ENCODE measurements around the gene LAD1. TPM values are rescaled to one million over a fixed set of nuclear protein-coding genes. Genes with fewer than 3 reads are reported as not detected.
A peak's percentile ranks its signal among the peaks of the same experiment; 100 is the strongest.

LAD1 gene
- total RNA-seq, 1 donor from 2014 or later, result 91.8 TPM

DNA sequence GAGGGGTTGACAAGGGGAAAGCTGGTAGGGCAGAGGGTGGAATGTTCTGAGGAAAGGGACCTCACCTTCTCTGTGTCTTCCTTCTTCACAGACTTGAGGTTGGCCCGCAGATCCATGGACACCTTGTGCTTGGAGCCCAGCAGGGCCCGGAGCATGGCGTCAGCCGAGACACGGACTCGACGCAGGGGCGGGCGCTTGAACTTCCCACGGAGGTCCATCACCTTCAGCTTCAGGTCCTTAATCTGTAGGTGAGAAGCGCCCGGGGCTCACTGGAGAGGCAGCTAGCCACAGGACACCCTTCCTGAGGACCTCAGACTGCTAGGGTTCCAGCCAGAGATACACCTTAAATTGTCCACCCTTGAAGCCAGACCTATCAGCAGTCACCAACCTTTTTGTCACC is 12.2 kb upstream of the LAD1 start:
- TF ChIP-seq POLR2AphosphoS5 (IDR thresholded peaks at IDR 0.05; ENCODE audit: insufficient read depth in 1 of 2, low read depth in 1 of 2), result no peak
- no peak for TF ChIP-seq POLR2A (IDR thresholded peaks at IDR 0.05)
- TF ChIP-seq, protein P1, sequence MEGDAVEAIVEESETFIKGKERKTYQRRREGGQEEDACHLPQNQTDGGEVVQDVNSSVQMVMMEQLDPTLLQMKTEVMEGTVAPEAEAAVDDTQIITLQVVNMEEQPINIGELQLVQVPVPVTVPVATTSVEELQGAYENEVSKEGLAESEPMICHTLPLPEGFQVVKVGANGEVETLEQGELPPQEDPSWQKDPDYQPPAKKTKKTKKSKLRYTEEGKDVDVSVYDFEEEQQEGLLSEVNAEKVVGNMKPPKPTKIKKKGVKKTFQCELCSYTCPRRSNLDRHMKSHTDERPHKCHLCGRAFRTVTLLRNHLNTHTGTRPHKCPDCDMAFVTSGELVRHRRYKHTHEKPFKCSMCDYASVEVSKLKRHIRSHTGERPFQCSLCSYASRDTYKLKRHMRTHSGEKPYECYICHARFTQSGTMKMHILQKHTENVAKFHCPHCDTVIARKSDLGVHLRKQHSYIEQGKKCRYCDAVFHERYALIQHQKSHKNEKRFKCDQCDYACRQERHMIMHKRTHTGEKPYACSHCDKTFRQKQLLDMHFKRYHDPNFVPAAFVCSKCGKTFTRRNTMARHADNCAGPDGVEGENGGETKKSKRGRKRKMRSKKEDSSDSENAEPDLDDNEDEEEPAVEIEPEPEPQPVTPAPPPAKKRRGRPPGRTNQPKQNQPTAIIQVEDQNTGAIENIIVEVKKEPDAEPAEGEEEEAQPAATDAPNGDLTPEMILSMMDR (IDR thresholded peaks at IDR 0.05), result no peak
- Histone ChIP-seq H3K36me3 (no peaks in the 10 kb centered on the region), H3K27me3 (no peaks in the 10 kb centered on the region), H3K27ac (no peak overlapping the region), H3K4me3 (no peak overlapping the region), H3K4me1 (peaks cover 10% of the 10 kb centered on the region), H3K9me3 (no peaks in the 10 kb centered on the region)
- intact Hi-C loops (cut with DNase I), result no loop called here
- DNase-seq (ENCODE audit: extremely low spot score in 2 of 2), result no peak

DNA sequence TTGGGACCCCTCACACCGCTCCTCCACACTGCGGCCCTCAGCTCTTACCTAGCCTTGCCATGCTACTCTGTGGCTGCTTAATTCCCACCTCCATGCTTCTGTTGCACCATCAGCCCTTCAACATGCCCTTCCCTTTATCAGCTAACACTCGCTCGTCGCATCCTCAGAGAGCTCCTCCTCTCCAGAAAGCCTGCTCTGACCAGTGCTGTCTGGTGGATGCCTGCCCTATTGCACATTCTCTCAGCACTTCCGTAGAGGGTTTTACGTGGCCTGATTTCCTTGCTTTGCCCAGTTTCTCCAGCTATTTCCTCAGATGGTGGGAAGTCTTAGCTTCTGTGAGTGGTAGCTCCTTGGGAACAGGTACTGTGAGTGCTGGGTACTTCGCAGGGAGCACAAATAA is 10.3 kb upstream of the LAD1 start:
- no peaks in the 10 kb centered on the region for H3K27me3 ChIP-seq
- intact Hi-C loops (cut with DNase I), result no loop called here
- peaks cover 12% of the 10 kb centered on the region for H3K4me1 ChIP-seq
- TF ChIP-seq POLR2AphosphoS5 (IDR thresholded peaks at IDR 0.05; ENCODE audit: insufficient read depth in 1 of 2, low read depth in 1 of 2) (no peak), POLR2A (IDR thresholded peaks at IDR 0.05) (no peak)
- TF ChIP-seq, protein P1 (IDR thresholded peaks at IDR 0.05), result no peak
- no peaks in the 10 kb centered on the region for H3K9me3 ChIP-seq
- no peak overlapping the region for H3K27ac ChIP-seq
- H3K4me3 ChIP-seq, result no peak overlapping the region
- no peak for DNase-seq (ENCODE audit: extremely low spot score in 2 of 2)
- H3K36me3 ChIP-seq, result no peaks in the 10 kb centered on the region

DNA sequence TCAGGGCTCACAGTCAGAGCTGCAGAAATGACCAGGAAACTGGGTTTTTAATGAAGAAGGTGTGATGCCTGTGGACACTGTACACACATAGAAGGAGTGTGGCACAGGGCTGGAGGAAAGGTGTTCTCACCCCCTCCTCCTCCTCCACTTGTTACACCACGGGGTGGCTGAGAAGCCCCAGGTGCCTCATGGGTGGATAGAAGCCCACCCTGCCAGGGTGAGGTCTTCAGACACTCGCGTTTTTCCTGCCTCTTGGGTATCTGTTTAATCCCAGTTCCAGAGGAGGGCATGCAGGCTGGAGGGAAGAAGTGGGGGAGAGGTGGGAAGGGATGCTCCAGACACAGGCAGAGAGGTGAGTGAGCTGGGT is 9.7 kb upstream of the LAD1 start:
- no peaks in the 10 kb centered on the region for H3K36me3 ChIP-seq
- DNase-seq (ENCODE audit: extremely low spot score in 2 of 2), result no peak
- H3K4me3 ChIP-seq, result no peak overlapping the region
- TF ChIP-seq POLR2AphosphoS5 (IDR thresholded peaks at IDR 0.05; ENCODE audit: insufficient read depth in 1 of 2, low read depth in 1 of 2) (no peak), POLR2A (IDR thresholded peaks at IDR 0.05) (no peak)
- TF ChIP-seq, protein P1 (IDR thresholded peaks at IDR 0.05), result no peak
- peaks cover 18% of the 10 kb centered on the region for H3K4me1 ChIP-seq
- no peaks in the 10 kb centered on the region for H3K27me3 ChIP-seq
- intact Hi-C loops (cut with DNase I), result no loop called here
- H3K27ac ChIP-seq, result no peak overlapping the region
- no peaks in the 10 kb centered on the region for H3K9me3 ChIP-seq

DNA sequence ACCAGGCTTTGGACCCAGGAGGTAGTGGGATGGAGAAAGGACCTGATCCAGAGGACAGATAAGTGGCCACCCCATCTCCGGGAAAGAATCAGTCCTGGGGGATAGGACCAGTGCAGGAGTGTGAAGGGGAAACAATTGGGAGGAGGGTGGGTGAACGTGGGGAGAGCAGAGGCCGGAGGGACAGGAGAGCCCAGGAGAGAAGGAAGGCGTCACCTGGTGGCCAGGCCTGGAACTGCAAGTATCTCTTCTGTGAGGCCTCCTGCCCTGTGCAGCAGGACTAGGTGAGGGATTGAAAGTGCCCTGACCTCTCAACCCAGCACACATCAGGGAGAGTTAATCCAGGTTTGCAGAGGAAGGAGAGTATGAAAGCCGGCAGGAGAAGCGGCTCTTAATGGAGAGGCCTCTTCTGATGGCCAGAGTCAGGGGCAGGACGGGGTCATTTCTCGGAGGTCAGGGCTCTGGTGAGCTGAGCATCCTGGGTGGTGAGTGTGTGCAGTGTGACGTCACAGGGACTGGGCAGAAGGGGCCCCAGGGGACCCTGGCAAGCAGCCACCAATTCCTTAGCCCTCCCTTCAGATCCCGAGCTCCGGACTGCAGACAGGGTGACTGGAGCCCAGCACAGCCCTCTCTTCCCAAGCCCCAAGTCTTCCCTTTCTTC is 9.2 kb upstream of the LAD1 start:
- intact Hi-C loops (cut with DNase I), result no loop called here
- Histone ChIP-seq H3K9me3 (no peaks in the 10 kb centered on the region), H3K27ac (no peak overlapping the region), H3K36me3 (no peaks in the 10 kb centered on the region), H3K4me1 (peaks cover 18% of the 10 kb centered on the region), H3K27me3 (no peaks in the 10 kb centered on the region), H3K4me3 (no peak overlapping the region)
- DNase-seq (ENCODE audit: extremely low spot score in 2 of 2), result no peak
- TF ChIP-seq POLR2A (IDR thresholded peaks at IDR 0.05), result no peak
- TF ChIP-seq, protein P1 (IDR thresholded peaks at IDR 0.05), result peak; percentile 66 to 85 (median 80)
- TF ChIP-seq POLR2AphosphoS5 (IDR thresholded peaks at IDR 0.05; ENCODE audit: insufficient read depth in 1 of 2, low read depth in 1 of 2), result no peak

DNA sequence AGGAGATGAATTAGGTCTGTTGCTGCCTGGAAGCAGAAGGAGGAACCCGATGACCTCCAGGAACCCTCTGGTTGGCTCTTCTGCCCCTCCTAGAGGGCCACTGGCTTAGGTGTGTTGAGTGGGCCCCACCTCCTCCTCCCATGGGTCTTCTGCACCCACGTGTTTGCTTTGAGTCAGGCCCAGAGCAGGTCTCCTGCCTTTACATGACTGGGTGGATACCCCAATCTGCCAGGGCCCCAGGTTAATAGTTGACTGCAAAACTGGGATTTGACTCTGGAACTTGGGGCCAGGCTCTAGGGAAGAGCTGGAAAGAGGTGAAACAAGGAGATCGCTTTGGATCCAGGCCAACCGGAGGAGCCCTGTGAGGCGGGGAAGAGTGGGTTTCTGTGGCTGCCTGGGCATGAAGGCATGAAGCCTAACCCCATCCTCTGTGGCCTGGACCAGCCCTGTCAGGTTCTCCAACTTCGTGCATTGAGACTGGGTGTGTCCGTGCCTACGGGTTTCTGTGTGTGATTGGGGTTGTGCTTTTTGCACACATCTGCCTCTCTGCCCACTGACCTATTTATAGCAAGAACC is 7.8 kb upstream of the LAD1 start:
- no peaks in the 10 kb centered on the region for H3K27me3 ChIP-seq
- no peaks in the 10 kb centered on the region for H3K9me3 ChIP-seq
- DNase-seq (ENCODE audit: extremely low spot score in 2 of 2), result no peak
- H3K4me3 ChIP-seq, result no peak overlapping the region
- intact Hi-C loops (cut with DNase I), result no loop called here
- no peaks in the 10 kb centered on the region for H3K36me3 ChIP-seq
- TF ChIP-seq POLR2AphosphoS5 (IDR thresholded peaks at IDR 0.05; ENCODE audit: insufficient read depth in 1 of 2, low read depth in 1 of 2), result no peak
- TF ChIP-seq, protein P1 (IDR thresholded peaks at IDR 0.05), result no peak
- no peak for TF ChIP-seq POLR2A (IDR thresholded peaks at IDR 0.05)
- H3K4me1 ChIP-seq, result peaks cover 18% of the 10 kb centered on the region
- H3K27ac ChIP-seq, result peak overlapping the region; percentile 23

All from vagina (tissue), 2 donors.